Activated T-cell treated with anti-CD3 and anti-CD28 coated beads, Interleukin-2, amount 50 U/mL, for 24 hours (primary cell): ENCODE results near the gene SYT11.
A peak's percentile ranks its signal among the peaks of the same experiment; 100 is the strongest.
"Not testable (repeated sequence)": the region's sequence is repeated elsewhere in the genome, so short reads cannot be mapped to it uniquely, and the experiment has no call there.

ENCODE experiments used
- DNase-seq: peaks from one replicate; pipeline ENCODE4 v3.0.0-alpha.2; 2020
- H3K27ac Mint-ChIP-seq: 2 replicates; pipeline ENCODE4 v1.8.0; 2020; ENCODE audit warnings: mild to moderate bottlenecking, mixed read lengths
- H3K27me3 Mint-ChIP-seq: 2 replicates; pipeline ENCODE4 v1.8.0; 2020; ENCODE audit warnings: mixed read lengths
- H3K36me3 Mint-ChIP-seq: 2 replicates; pipeline ENCODE4 v1.8.0; 2020; ENCODE audit warnings: low read depth, mixed read lengths
- H3K4me1 Mint-ChIP-seq: 2 replicates; pipeline ENCODE4 v1.8.0; 2020; ENCODE audit warnings: low read depth, mixed read lengths
- H3K4me3 Mint-ChIP-seq: 2 replicates; pipeline ENCODE4 v1.8.0; 2020; ENCODE audit warnings: mild to moderate bottlenecking, moderate library complexity, mixed read lengths
- H3K9me3 Mint-ChIP-seq: 2 replicates; pipeline ENCODE4 v1.8.0; 2020; ENCODE audit warnings: mixed read lengths

The SYT11 gene

DNA sequence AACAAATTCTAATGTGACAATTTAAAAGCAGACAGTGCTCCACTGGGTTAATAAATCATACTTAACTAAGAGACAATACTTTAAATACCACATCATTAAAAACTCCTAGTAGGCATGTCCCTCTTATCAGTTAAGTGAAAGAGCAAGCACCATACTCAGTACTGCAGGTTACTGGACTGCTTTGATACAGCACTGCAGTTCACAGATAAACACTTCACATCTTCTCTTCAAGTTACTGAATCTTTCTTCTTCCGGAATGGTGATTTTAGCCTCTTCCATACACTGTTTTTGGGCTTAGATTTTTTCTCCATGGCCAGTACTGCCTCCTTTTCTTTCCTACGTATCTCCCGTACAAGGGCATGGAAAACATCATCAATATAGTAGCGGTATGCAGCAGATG, 40.8 kb downstream of the SYT11 start:
- H3K27ac Mint-ChIP-seq, result peak overlapping the region; percentile 6
- no peaks in the 10 kb centered on the region for H3K27me3 Mint-ChIP-seq
- no peaks in the 10 kb centered on the region for H3K9me3 Mint-ChIP-seq

DNA sequence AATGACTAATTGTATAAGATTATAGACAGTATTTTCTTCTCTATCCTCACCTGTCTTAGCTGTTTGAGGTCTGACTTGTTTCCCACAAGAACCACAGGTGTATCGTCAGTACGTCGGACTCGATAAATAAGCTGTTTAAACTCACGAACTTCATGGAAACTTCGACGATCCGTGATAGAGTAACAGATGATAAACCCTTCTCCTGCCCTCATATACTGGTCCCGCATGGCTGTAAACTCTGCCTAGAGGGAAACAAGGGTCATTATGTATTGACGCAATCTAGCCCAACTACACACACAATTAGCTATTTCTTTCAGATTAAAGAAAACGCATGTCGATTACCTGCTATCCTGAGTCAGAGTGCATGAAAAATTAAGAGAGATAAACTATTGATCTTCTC, 44.9 kb downstream of the SYT11 start:
- H3K9me3 Mint-ChIP-seq, result no peaks in the 10 kb centered on the region
- H3K27me3 Mint-ChIP-seq, result no peaks in the 10 kb centered on the region
- no peak for DNase-seq
- peak overlapping the region; percentile 71 for H3K27ac Mint-ChIP-seq
- H3K36me3 Mint-ChIP-seq, result peaks cover 82% of the 10 kb centered on the region
- H3K4me1 Mint-ChIP-seq, result peaks cover 4% of the 10 kb centered on the region
- H3K4me3 Mint-ChIP-seq, result no peak overlapping the region

More for the DNA sequence above, 40.8 kb downstream of the SYT11 start:
- Mint-ChIP-seq H3K36me3 (peaks cover 80% of the 10 kb centered on the region), H3K4me1 (peaks cover 3% of the 10 kb centered on the region), H3K4me3 (no peak overlapping the region)
- no peak for DNase-seq

DNA sequence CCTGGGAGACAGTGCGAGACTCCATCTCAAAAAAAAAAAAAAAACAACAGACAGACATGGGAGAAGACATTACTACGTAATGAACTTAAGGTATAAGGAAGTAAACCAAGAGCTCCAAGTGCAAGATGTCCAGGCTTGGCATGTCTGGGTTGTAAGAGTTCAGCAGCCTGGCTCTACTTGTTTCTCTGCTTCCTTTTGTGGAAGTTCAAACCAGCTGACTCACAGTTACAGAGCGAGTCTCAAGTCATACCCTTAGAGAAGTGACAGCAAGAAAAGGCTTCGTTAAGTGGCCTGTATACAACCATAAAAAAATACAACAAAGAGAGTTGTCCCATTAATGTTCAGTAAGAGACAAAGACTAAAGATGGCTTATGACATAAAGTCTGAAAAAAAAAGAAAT, 50.5 kb downstream of the SYT11 start:
- Mint-ChIP-seq H3K36me3 (peaks cover 90% of the 10 kb centered on the region), H3K9me3 (no peaks in the 10 kb centered on the region), H3K27me3 (no peaks in the 10 kb centered on the region), H3K4me3 (peak overlapping the region; percentile 94), H3K4me1 (peaks cover 29% of the 10 kb centered on the region), H3K27ac (peak overlapping the region; percentile 98)
- DNase-seq, result no peak

DNA sequence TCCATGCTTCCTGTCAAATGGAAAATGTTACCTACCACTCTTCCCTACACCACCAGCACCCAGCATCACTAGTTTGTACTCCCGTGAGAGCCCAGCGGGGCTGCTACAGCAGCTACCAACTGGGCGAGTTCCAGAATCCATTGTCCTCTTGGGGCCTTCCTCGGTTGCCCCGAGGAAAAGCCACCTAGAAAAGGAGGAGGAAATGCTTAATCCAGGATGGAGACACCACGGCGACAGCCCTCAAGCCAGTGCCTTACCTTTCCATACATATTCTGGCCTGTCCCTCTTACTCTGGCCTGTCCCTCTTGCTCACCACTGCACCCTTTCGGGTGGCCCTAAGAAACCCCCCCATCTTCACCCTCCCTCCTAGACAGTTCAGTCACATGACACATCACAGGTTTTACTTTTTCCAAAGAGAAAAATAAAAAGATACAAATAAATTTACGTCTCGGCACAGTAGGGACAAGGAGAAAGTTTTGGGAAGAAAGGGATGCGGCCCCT, 51.3 kb downstream of the SYT11 start:
- H3K27me3 Mint-ChIP-seq, result no peaks in the 10 kb centered on the region
- peaks cover 29% of the 10 kb centered on the region for H3K4me1 Mint-ChIP-seq
- DNase-seq, result peak; percentile 45
- H3K36me3 Mint-ChIP-seq, result peaks cover 94% of the 10 kb centered on the region
- H3K9me3 Mint-ChIP-seq, result no peaks in the 10 kb centered on the region
- H3K27ac Mint-ChIP-seq, result peak overlapping the region; percentile 98
- peak overlapping the region; percentile 94 for H3K4me3 Mint-ChIP-seq

DNA sequence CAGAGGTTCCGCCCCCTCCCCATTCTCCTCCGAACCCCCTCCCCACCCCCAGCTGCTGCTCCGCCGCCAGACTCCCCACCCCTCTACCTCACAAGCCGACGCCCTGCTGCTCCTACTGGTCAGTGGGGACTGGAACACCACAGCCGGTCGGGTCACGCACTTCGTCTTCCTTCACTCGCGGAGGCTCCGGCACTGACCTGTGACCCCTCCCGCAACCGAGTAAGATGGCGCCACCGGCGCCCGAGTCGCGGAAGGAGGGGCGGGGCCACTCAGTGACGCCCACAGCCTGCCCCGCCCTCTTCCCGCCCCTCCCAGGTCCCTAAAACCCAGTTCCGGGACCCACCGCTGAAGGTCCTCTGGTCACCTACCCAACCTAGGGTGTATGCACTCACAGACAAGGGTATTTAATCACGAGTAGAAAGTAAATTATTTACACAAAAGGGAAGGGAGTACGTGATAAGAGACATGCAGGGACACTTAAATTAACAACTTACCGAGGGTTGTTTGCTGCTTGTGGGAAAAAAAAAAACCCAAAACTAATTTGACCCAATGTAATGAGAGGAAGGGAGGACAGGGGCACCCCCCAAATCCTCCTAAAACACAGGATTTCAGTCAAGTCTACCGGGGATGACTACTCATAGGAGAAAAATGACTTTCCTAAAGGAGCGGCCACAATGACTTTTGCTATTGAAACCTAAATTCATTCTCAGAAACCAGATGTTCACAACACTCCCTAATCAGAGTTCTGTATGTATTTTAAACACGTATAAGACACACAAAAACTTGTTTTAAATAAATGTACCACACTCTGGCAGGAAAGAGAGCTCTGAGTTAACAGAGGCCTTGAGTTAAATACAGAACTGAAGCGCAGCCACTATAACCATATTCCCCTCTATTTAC, 52.0 kb downstream of the SYT11 start, which contains the start of gene RIT1:
RIT1 (minus strand) TSS at position 194 of the 900 bp plus-strand sequence. CDS start 588 bp downstream, outside the sequence.
- H3K4me1 Mint-ChIP-seq, result peaks cover 27% of the 10 kb centered on the region
- peak; percentile 87 for DNase-seq
- peak within 1 kb of the TSS; percentile 94 for H3K4me3 Mint-ChIP-seq
- peak within 1 kb of the TSS; percentile 98 for H3K27ac Mint-ChIP-seq
- H3K27me3 Mint-ChIP-seq, result no peaks in the 10 kb centered on the region
- H3K9me3 Mint-ChIP-seq, result no peaks in the 10 kb centered on the region
- peaks cover 97% of the 10 kb centered on the region for H3K36me3 Mint-ChIP-seq

DNA sequence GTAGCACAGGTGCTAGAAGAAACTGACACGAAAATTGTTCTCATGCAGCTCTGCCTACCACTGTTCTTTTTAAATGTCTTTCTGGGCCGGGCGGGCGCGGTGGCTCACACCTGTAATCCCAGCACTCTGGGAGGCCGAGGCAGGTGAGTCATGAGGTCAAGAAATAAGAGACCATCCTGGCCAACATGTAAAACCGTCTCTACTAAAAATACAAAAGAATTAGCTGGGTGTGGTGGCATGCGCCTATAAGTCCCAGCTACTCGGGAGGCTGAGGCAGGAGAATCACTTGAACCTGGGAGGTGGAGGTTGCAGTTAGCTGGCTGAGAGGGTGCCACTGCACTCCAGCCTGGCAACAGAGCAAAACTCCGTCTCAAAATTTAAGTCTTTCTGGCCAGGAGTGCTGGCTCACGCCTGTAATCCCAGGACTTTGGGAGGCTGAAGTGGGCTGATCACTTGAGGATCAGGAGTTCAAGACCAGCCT, 52.7 kb downstream of the SYT11 start:
- no peak for DNase-seq
- H3K27me3 Mint-ChIP-seq, result no peaks in the 10 kb centered on the region
- peak overlapping the region; percentile 94 for H3K4me3 Mint-ChIP-seq
- H3K36me3 Mint-ChIP-seq, result peaks cover 98% of the 10 kb centered on the region
- H3K9me3 Mint-ChIP-seq, result no peaks in the 10 kb centered on the region
- H3K27ac Mint-ChIP-seq, result peak overlapping the region; percentile 98
- H3K4me1 Mint-ChIP-seq, result peaks cover 27% of the 10 kb centered on the region

DNA sequence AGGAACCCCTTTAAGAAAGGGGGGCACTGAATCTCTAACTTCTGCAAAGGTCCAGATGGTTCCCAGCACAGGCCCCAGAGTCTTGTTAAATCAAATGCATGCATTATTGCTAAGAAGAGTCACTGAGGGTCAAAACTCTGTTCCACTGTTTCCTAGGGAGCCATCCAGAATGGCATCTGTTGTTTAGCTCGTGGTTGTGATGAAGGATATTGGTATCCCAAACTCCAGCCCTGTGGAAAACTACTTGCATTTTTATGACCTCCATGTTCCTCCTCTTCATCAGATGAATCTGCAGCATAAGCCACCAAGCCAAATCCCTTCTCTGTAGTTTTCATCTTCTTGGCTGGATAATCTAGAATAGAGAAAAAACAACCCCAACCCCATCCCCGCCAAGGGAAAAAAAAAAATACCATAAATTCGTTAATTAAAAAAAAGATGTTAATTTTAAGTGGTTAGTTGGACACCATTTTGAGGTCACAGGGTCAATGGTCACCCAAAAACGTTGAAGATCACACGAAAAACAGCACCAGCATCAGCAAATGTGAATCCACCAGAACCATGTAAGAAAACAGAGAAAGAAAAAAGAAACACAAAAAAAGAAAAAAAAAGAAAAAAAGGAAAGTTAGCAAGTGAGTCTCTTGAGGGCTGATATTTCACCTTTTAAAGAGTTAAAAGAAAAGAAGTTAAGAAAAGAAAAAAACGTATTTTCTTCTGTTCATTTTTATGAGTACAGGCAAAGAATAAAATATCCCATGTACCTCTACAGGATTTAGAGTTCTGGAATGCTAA, 54.8 kb downstream of the SYT11 start:
- H3K9me3 Mint-ChIP-seq, result no peaks in the 10 kb centered on the region
- H3K4me1 Mint-ChIP-seq, result peaks cover 24% of the 10 kb centered on the region
- no peaks in the 10 kb centered on the region for H3K27me3 Mint-ChIP-seq
- no peak overlapping the region for H3K4me3 Mint-ChIP-seq
- H3K36me3 Mint-ChIP-seq, result peaks cover 100% of the 10 kb centered on the region
- H3K27ac Mint-ChIP-seq, result peak overlapping the region; percentile 60
- no peak for DNase-seq

DNA sequence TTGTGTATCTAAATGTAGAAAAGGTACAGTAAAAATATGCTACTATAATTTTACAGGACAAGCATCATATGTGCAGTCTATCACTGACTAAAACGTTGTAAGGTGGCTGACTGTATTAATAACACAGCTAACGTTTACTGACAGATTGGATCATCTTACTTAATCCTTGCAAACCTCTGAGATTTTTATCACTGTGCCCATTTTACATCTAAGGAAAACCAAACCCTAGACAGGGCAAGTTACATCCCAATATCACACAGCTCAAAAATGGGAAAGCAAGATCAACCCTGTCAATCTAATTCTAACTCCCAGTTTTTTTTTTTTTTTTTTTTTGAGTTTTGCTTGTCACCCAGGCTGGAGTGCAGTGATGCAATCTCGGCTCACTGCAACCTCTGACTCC, 59.3 kb downstream of the SYT11 start:
- H3K4me3 Mint-ChIP-seq, result no peak overlapping the region
- H3K27me3 Mint-ChIP-seq, result no peaks in the 10 kb centered on the region
- peaks cover 4% of the 10 kb centered on the region for H3K4me1 Mint-ChIP-seq
- DNase-seq, result no peak
- peaks cover 98% of the 10 kb centered on the region for H3K36me3 Mint-ChIP-seq
- peak overlapping the region; percentile 40 for H3K27ac Mint-ChIP-seq
- no peaks in the 10 kb centered on the region for H3K9me3 Mint-ChIP-seq

DNA sequence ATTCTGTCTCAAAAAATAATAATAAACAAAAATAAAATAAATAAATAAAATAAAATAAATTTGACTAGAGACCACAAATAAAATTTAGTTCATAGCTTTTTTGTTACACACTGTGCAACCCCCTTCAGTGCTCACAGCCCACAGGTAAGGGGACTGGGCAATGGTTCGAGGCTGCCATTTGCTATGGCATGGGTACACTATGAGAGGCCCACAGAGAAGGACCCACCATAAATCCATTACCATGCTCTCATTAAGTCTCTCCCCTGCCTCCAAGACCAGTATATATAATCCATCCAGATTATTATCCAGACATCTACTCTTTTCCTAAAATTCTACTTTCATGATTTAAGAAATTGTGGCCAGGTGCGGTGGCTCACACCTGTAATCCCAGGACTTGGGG, 60.4 kb downstream of the SYT11 start:
- H3K27me3 Mint-ChIP-seq, result no peaks in the 10 kb centered on the region
- peaks cover 98% of the 10 kb centered on the region for H3K36me3 Mint-ChIP-seq
- peak overlapping the region; percentile 37 for H3K27ac Mint-ChIP-seq
- peaks cover 4% of the 10 kb centered on the region for H3K4me1 Mint-ChIP-seq
- DNase-seq, result no peak
- no peaks in the 10 kb centered on the region for H3K9me3 Mint-ChIP-seq
- H3K4me3 Mint-ChIP-seq, result no peak overlapping the region

DNA sequence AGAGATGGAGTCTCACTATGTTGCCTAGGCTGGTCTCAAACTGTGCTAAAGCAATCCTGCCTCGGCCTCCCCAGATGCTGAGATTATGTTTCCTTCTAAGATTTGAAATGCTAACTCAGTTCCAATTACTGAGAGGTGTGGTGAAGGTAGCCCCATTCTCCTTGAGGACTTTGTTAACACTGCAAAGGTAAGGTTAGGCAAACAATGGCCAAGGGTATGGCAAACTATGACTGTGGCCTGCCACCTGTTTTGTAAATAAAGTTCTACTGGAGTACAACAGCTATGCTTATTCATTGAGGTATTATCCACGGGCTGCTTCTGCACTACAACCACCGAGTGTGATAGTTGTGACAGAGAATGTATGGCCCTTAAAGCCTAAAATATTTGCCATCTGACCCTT, 61.4 kb downstream of the SYT11 start:
- Mint-ChIP-seq H3K9me3 (no peaks in the 10 kb centered on the region), H3K27me3 (no peaks in the 10 kb centered on the region), H3K4me1 (peaks cover 6% of the 10 kb centered on the region), H3K36me3 (peaks cover 98% of the 10 kb centered on the region), H3K27ac (peak overlapping the region; percentile 18), H3K4me3 (no peak overlapping the region)
- DNase-seq, result no peak

DNA sequence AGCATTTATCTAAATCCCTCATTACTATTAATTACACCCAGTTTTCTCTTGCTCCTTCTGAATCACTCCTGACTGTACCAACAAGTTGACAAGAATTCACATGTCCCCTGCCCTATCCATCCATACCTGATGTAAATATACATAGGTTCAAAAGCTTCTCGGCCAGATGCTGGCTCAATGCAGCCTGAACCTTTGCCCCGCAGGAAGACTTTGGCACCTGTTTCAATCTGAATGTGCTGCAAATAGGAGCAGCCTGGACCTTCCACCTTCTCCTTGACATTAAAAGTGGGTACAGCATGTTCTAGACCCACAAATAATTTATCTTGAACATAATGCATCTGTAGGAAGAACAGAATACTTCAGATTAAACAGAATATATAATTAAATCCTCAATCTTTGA, 66.1 kb downstream of the SYT11 start:
- Mint-ChIP-seq H3K9me3 (no peaks in the 10 kb centered on the region), H3K27me3 (no peaks in the 10 kb centered on the region), H3K4me3 (no peak overlapping the region), H3K36me3 (peaks cover 92% of the 10 kb centered on the region), H3K27ac (peak overlapping the region; percentile 61), H3K4me1 (peaks cover 24% of the 10 kb centered on the region)
- DNase-seq, result no peak

DNA sequence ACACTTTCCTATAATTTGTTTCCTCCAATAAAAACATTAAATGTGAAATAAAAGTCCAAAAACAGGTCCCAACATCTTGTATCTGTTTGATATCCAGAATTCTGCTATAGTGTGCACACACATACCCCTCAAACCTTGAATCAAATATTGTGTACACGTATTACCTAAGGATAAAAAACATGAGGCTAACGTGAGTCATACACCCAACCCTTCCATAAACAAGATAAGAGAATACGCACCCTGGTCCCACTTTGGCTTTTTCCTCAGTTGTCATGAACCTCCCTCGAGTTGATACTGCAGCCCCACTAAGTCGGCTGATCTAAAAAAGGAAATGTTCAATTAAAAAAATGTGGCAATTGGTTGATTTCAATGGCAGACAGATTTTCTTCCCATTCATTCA, 69.7 kb downstream of the SYT11 start:
- H3K9me3 Mint-ChIP-seq, result no peaks in the 10 kb centered on the region
- H3K36me3 Mint-ChIP-seq, result peaks cover 56% of the 10 kb centered on the region
- H3K4me3 Mint-ChIP-seq, result no peak overlapping the region
- H3K4me1 Mint-ChIP-seq, result peaks cover 42% of the 10 kb centered on the region
- peak overlapping the region; percentile 47 for H3K27ac Mint-ChIP-seq
- no peaks in the 10 kb centered on the region for H3K27me3 Mint-ChIP-seq
- no peak for DNase-seq

DNA sequence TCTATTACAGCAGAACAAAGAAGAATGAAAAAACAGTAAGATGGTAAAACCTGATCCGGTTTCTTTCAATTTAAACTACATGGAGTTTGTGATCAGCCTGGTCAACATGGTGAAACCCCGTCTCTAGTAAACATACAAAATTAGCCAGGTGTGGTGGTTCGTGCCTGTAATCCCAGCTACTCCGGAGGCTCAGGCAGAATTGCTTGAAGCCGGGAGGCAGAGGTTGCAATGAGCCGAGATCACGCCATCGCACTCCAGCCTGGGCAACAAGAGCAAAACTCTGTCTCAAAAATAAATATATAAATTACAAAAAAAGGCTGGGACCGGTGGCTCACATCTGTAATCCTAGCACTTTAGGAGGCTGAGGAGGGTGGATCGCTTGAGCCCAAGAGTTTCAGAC, 71.4 kb downstream of the SYT11 start:
- H3K27ac Mint-ChIP-seq, result peak overlapping the region; percentile 89
- H3K36me3 Mint-ChIP-seq, result peaks cover 40% of the 10 kb centered on the region
- H3K4me1 Mint-ChIP-seq, result peaks cover 41% of the 10 kb centered on the region
- H3K4me3 Mint-ChIP-seq, H3K9me3 Mint-ChIP-seq, H3K27me3 Mint-ChIP-seq, DNase-seq: not testable (repeated sequence)

DNA sequence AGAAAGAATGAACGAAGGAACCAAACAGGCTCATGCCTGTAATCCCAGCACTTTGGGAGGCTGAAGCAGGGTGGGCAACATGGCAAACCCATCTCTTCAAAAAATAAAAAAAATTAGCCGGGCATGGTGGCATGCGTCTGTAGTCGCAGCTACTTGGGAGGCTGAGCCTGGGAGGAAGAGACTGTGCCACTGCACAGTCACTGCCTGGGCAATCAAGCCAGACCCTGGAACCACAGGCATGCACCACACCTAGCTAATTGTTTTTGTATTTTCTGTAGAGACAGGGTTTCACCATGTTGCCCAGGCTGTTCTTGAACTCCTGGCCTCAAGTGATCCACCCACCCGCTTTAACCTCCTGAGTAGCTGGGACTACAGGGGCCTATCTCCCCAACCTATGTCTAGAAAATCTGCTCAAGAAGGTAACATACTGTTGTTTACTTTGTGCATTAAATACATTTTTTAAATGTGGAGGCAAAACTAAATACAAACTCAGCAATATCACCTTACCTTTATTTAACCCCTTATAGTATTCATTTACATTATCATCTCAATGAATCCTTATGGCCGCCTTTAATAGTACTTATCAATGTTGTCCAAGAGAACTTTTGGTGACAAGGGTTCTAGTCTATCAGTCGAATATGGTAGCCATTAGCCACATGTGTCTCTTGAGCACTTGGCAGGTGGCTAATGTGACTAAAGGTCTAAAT, 72.1 kb downstream of the SYT11 start:
- DNase-seq, result no peak
- peaks cover 39% of the 10 kb centered on the region for H3K4me1 Mint-ChIP-seq
- peak overlapping the region; percentile 89 for H3K27ac Mint-ChIP-seq
- H3K9me3 Mint-ChIP-seq, result no peaks in the 10 kb centered on the region
- H3K4me3 Mint-ChIP-seq, result no peak overlapping the region
- H3K36me3 Mint-ChIP-seq, result peaks cover 32% of the 10 kb centered on the region
- no peaks in the 10 kb centered on the region for H3K27me3 Mint-ChIP-seq
